ENCODE measurements around the gene SEMA5B. TPM values are rescaled to one million over a fixed set of nuclear protein-coding genes. Genes with fewer than 3 reads are reported as not detected.

Gene SEMA5B
- total and polyA plus RNA-seq, 9 of the 15 experiments (the other 6 are each of a cell fraction or from before 2014, with no cell fraction given), result not detected

DNA sequence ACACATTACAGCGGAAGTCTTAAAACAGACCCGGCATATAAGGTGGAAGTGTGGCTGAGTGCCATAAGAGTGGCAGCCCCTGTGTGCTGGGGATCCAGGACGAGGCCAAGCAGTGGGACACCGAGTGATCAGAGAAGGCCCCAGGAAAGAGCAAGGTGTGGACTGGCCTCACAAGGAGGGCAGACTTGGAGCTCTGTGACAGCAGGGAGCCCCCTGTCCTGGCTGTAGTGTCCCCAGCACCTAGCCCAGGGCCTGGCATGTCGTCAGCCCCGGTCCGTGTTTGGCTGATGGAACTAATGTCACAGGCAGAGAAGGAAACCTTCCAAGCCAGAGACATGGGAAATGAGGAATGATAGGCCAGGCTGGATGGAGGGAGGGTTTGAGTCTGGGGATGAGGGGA, 44.0 kb upstream of the SEMA5B start:
- intact Hi-C loops (cut with micrococcal nuclease) (no loop called here), in situ Hi-C loops (cut with MboI) (no loop called here)
- no peak for DNase-seq (ENCODE audit: extremely low read depth in 1 of 4, low spot score in 3 of 4)
- H2AFZ ChIP-seq (ENCODE audit: low read depth, low read length), result no peak overlapping the region
- no peak overlapping the region for H3K4me2 ChIP-seq (ENCODE audit: insufficient read depth, low read length)
- H3K36me3 ChIP-seq (ENCODE audit: control insufficient read depth, insufficient read depth, low read length), result peaks cover 10% of the 10 kb centered on the region
- POLR2A ChIA-PET, result interaction anchor here (0.7 to 2.0 kb wide), 2 partner anchors 10 to 47 kb away, joined by 5 to 9 read pairs; no protein-coding TSS in a partner anchor
- no peaks in the 10 kb centered on the region for H3K9me3 ChIP-seq (replicated peaks; ENCODE audit: control insufficient read depth, insufficient read depth, low read depth, low read length)
- H4K20me1 ChIP-seq (replicated peaks; ENCODE audit: control insufficient read depth, insufficient read depth, low read length), result peaks cover 53% of the 10 kb centered on the region
- H3K27me3 ChIP-seq (ENCODE audit: control insufficient read depth in 2 of 2, insufficient read depth in 2 of 2, low read length in 2 of 2), result no peaks in the 10 kb centered on the region
- peaks cover 96% of the 10 kb centered on the region for H3K79me2 ChIP-seq (ENCODE audit: control insufficient read depth, insufficient read depth, low read length)
- peaks cover 32 to 34% of the 10 kb centered on the region in 2 experiments for H3K4me1 ChIP-seq (replicated peaks in 1 of 2; ENCODE audit: control insufficient read depth in 2 of 2, insufficient read depth in 2 of 2, low read length in 2 of 2)
- ATAC-seq, result no peak
- H3K9me1 ChIP-seq (ENCODE audit: control insufficient read depth, insufficient read depth, low read length), result peaks cover 15% of the 10 kb centered on the region
- BruUV-seq (replicated peaks), result no TSS peak
- H3K4me3 ChIP-seq, result no peak overlapping the region
- H3K27ac ChIP-seq (ENCODE audit: extremely low read depth, low read depth, low read length), result no peak overlapping the region
- peak overlapping the region in 1 of 2 experiments; percentile 37; a peak in 1 of 4 replicates for H3K9ac ChIP-seq (ENCODE audit: insufficient read depth in 1 of 2, low read depth in 2 of 2, low read length in 2 of 2)
- 64% methylated on average over 3 of the region's 7 CpGs for WGBS (ENCODE audit: insufficient coverage, low coverage, missing lambda C conversion rate)
- CTCF ChIA-PET (ENCODE audit: low intra/inter-chr PET ratio), result no interaction called here
- FAIRE-seq, result no peak
- no peak for TF ChIP-seq MTA2 (IDR thresholded peaks at IDR 0.05; ENCODE audit: low read depth)
- no peak for TF ChIP-seq FOXA3 (CRISPR knock-in tag; conservative IDR thresholded peaks at IDR 0.05 in 1 of 2, IDR thresholded peaks at IDR 0.05 in 1 of 2)
- TF ChIP-seq ZNF444 (CRISPR knock-in tag; IDR thresholded peaks at IDR 0.05), result no peak
- TF ChIP-seq YBX1 (IDR thresholded peaks at IDR 0.05), result no peak
- no peak for TF ChIP-seq SMARCC2 (IDR thresholded peaks at IDR 0.05; ENCODE audit: low read depth)
- no peak for TF ChIP-seq ZFP30 (CRISPR knock-in tag; IDR thresholded peaks at IDR 0.05; ENCODE audit: borderline replicate concordance)
- TF ChIP-seq RBFOX2 (IDR thresholded peaks at IDR 0.05; ENCODE audit: low read depth, low read length), result no peak
- TF ChIP-seq PHTF2 (CRISPR knock-in tag; IDR thresholded peaks at IDR 0.05), result no peak
- no peak for TF ChIP-seq ZKSCAN1 (IDR thresholded peaks at IDR 0.05; ENCODE audit: low read depth, low read length)
- no peak for TF ChIP-seq NFATC3 (IDR thresholded peaks at IDR 0.05)
- TF ChIP-seq, protein P1, sequence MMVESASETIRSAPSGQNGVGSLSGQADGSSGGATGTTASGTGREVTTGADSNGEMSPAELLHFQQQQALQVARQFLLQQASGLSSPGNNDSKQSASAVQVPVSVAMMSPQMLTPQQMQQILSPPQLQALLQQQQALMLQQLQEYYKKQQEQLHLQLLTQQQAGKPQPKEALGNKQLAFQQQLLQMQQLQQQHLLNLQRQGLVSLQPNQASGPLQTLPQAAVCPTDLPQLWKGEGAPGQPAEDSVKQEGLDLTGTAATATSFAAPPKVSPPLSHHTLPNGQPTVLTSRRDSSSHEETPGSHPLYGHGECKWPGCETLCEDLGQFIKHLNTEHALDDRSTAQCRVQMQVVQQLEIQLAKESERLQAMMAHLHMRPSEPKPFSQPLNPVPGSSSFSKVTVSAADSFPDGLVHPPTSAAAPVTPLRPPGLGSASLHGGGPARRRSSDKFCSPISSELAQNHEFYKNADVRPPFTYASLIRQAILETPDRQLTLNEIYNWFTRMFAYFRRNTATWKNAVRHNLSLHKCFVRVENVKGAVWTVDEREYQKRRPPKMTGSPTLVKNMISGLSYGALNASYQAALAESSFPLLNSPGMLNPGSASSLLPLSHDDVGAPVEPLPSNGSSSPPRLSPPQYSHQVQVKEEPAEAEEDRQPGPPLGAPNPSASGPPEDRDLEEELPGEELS (CRISPR knock-in tag; IDR thresholded peaks at IDR 0.05; ENCODE audit: borderline replicate concordance), result no peak
- no peak for TF ChIP-seq MXI1 (IDR thresholded peaks at IDR 0.05; ENCODE audit: low read depth, low read length)
- TF ChIP-seq HOXB6 (CRISPR knock-in tag; IDR thresholded peaks at IDR 0.05; ENCODE audit: borderline replicate concordance), result no peak
- no peak for TF ChIP-seq STAG1 (CRISPR knock-in tag; IDR thresholded peaks at IDR 0.05; ENCODE audit: borderline replicate concordance)
- no peak for TF ChIP-seq CEBPG (CRISPR knock-in tag; IDR thresholded peaks at IDR 0.05)
- TF ChIP-seq CEBPG (tag; conservative IDR thresholded peaks at IDR 0.05 in 1 of 2, IDR thresholded peaks at IDR 0.05 in 1 of 2), result no peak
- no peak for TF ChIP-seq RBM14 (IDR thresholded peaks at IDR 0.05; ENCODE audit: borderline replicate concordance, insufficient read depth, low read depth, low read length)
- no peak for TF ChIP-seq BRD4 (IDR thresholded peaks at IDR 0.05)
- TF ChIP-seq POLR2AphosphoS2 (IDR thresholded peaks at IDR 0.05; ENCODE audit: low read length), result no peak

Measured in K562 (cell line).